Measurements from ENCODE around the gene ARFRP1. TPM values are rescaled to one million over a fixed set of nuclear protein-coding genes. Genes with fewer than 3 reads are reported as not detected.

The ARFRP1 gene
- 71.2 and 73.5 TPM in 2 replicates for total RNA-seq (2014; rRNA removed)
- percentile 86 among the genes with signal in this experiment for Bru-seq, nascent RNA
- percentile 81 among the genes with signal in this experiment for BruChase-seq, experiment 1, labeled RNA remaining after a 6-hour chase
- percentile 85 among the genes with signal in this experiment for BruChase-seq, experiment 2, labeled RNA remaining after a 2-hour chase
- long read RNA-seq, transcript ARFRP1-202 (7 exons, 1,061 nt): minor isoform, 5 of 155 reads
- long read RNA-seq, transcript ARFRP1-214 (8 exons, 2,559 nt): major isoform, 31 of 155 reads
- long read RNA-seq, transcript ARFRP1-212 (8 exons, 1,623 nt): minor isoform, 5 of 155 reads
- long read RNA-seq, transcript ARFRP1-208 (7 exons, 2,974 nt): minor isoform, 5 of 155 reads
- long read RNA-seq, partial matches to known transcripts: 17 of 155 reads
- long read RNA-seq, other reads (novel, unspliced or antisense): 82 of 155 reads

GRCh38 chr20:63707558-63708300 is at the start of gene ARFRP1, which contains the start of gene ZGPAT:
ARFRP1 (minus strand) TSS chr20:63707976; CDS start chr20:63707091, 885 bp downstream.
ZGPAT (plus strand) TSS chr20:63708039; CDS start chr20:63708581, 542 bp downstream.
- H2AFZ ChIP-seq (ENCODE audit: low read length): peak within 1 kb of the TSS; percentile 78
- CTCF ChIA-PET: interaction anchor here (0.6 to 1.1 kb wide), 4 partner anchors 33 to 376 kb away, joined by 3 read pairs; no protein-coding TSS in a partner anchor
- no peaks in the 10 kb centered on the region for H3K9me3 ChIP-seq (ENCODE audit: low read length)
- no peaks in the 10 kb centered on the region for H3F3A ChIP-seq (ENCODE audit: low read length, unreplicated experiment)
- no peaks in the 10 kb centered on the region for H3K9me2 ChIP-seq (replicated peaks; ENCODE audit: low read length)
- BruUV-seq (replicated peaks): no TSS peak
- intact Hi-C loops (cut with micrococcal nuclease): loop anchor here (2.0 to 5.0 kb wide), 2 partner anchors 33 to 75 kb away; no protein-coding TSS in a partner anchor
- DNase-seq (peak; percentile 78), ATAC-seq (peak; percentile 83)
- peak within 1 kb of the TSS; percentile 91 for H3K4me3 ChIP-seq (ENCODE audit: low read length)
- TF ChIP-seq, protein P1, sequence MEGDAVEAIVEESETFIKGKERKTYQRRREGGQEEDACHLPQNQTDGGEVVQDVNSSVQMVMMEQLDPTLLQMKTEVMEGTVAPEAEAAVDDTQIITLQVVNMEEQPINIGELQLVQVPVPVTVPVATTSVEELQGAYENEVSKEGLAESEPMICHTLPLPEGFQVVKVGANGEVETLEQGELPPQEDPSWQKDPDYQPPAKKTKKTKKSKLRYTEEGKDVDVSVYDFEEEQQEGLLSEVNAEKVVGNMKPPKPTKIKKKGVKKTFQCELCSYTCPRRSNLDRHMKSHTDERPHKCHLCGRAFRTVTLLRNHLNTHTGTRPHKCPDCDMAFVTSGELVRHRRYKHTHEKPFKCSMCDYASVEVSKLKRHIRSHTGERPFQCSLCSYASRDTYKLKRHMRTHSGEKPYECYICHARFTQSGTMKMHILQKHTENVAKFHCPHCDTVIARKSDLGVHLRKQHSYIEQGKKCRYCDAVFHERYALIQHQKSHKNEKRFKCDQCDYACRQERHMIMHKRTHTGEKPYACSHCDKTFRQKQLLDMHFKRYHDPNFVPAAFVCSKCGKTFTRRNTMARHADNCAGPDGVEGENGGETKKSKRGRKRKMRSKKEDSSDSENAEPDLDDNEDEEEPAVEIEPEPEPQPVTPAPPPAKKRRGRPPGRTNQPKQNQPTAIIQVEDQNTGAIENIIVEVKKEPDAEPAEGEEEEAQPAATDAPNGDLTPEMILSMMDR (conservative IDR thresholded peaks at IDR 0.05; ENCODE audit: low read depth, low read length): no peak
- no peak for TF ChIP-seq EZH2 (IDR thresholded peaks at IDR 0.05; ENCODE audit: low read length, unreplicated experiment)
- no peak for TF ChIP-seq EZH2phosphoT487 (IDR thresholded peaks at IDR 0.05; ENCODE audit: borderline replicate concordance, low read length)
- peak within 1 kb of the TSS; percentile 47 for H3K27ac ChIP-seq (ENCODE audit: low read length)
- H3K36me3 ChIP-seq (ENCODE audit: low read depth, low read length): peaks cover 54% of the 10 kb centered on the region
- H3K4me1 ChIP-seq (ENCODE audit: insufficient read depth, low read length): peaks cover 18% of the 10 kb centered on the region
- H4K20me1 ChIP-seq (ENCODE audit: low read length): no peaks in the 10 kb centered on the region
- peaks cover 81% of the 10 kb centered on the region for H3K79me2 ChIP-seq (ENCODE audit: low read length)
- peak within 1 kb of the TSS; percentile 89 for H3K4me2 ChIP-seq (ENCODE audit: low read length)
- H3K27me3 ChIP-seq (ENCODE audit: low read length): no peaks in the 10 kb centered on the region
- POLR2A ChIA-PET (ENCODE audit: unreplicated experiment): interaction anchor here (0.6 to 0.7 kb wide), 5 partner anchors 26 to 353 kb away, joined by 3 to 9 read pairs (median 5); partner anchors contain the start of genes GMEB2 and LIME1
- H3K9ac ChIP-seq (ENCODE audit: low read length): peak within 1 kb of the TSS; percentile 95

DNA sequence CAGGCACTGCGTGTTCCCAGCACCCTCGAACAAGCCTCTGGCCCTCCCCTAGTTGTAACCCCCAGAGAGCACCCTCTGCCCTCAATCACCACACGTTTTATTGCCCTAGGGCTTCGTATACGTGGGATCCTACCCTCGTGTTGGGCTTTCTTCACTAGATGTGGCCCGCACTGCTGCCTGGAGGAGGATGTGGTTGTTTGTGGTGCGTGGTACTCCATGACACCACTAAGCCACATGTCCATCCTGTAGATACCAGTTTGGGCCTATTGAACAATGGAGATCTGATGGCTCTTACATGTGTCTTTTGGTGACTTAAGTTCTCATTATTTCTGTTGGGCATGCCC is 48.8 kb upstream of the ARFRP1 start:
- no peak overlapping the region for H3K4me3 ChIP-seq (ENCODE audit: low read length)
- no peaks in the 10 kb centered on the region for H3K36me3 ChIP-seq (ENCODE audit: low read depth, low read length)
- H3K4me2 ChIP-seq (ENCODE audit: low read length): no peak overlapping the region
- no peak overlapping the region for H3K9ac ChIP-seq (ENCODE audit: low read length)
- TF ChIP-seq EZH2 (IDR thresholded peaks at IDR 0.05; ENCODE audit: low read length, unreplicated experiment): no peak
- TF ChIP-seq EZH2phosphoT487 (IDR thresholded peaks at IDR 0.05; ENCODE audit: borderline replicate concordance, low read length): no peak
- TF ChIP-seq, protein P1 (conservative IDR thresholded peaks at IDR 0.05; ENCODE audit: low read depth, low read length): no peak
- no TSS peak for BruUV-seq (replicated peaks)
- H3F3A ChIP-seq (ENCODE audit: low read length, unreplicated experiment): no peaks in the 10 kb centered on the region
- ChIA-PET CTCF (no interaction called here), POLR2A (ENCODE audit: unreplicated experiment) (no interaction called here)
- H2AFZ ChIP-seq (ENCODE audit: low read length): no peak overlapping the region
- DNase-seq: no peak
- no peaks in the 10 kb centered on the region for H3K27me3 ChIP-seq (ENCODE audit: low read length)
- no peaks in the 10 kb centered on the region for H3K4me1 ChIP-seq (ENCODE audit: insufficient read depth, low read length)
- ATAC-seq: no peak
- no peaks in the 10 kb centered on the region for H4K20me1 ChIP-seq (ENCODE audit: low read length)
- H3K79me2 ChIP-seq (ENCODE audit: low read length): no peaks in the 10 kb centered on the region
- intact Hi-C loops (cut with micrococcal nuclease): no loop called here
- no peaks in the 10 kb centered on the region for H3K9me3 ChIP-seq (ENCODE audit: low read length)
- H3K27ac ChIP-seq (ENCODE audit: low read length): no peak overlapping the region
- H3K9me2 ChIP-seq (replicated peaks; ENCODE audit: low read length): no peaks in the 10 kb centered on the region

All from PC-3 (cell line).